GM18867 (cell line): ENCODE data around the gene SMIM27.
A peak's percentile ranks its signal among the peaks of the same experiment; 100 is the strongest.
"Not testable (repeated sequence)": the region's sequence is repeated elsewhere in the genome, so short reads cannot be mapped to it uniquely, and the experiment has no call there.

Experiments used
- ATAC-seq: cut with Tn5 transposase; IDR thresholded peaks from one replicate; pipeline ENCODE4 v1.9.1; 2021; ENCODE audit warnings: mild to moderate bottlenecking, moderate library complexity; ENCODE audit not compliant: unreplicated experiment

The SMIM27 gene, protein sequence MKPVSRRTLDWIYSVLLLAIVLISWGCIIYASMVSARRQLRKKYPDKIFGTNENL

DNA sequence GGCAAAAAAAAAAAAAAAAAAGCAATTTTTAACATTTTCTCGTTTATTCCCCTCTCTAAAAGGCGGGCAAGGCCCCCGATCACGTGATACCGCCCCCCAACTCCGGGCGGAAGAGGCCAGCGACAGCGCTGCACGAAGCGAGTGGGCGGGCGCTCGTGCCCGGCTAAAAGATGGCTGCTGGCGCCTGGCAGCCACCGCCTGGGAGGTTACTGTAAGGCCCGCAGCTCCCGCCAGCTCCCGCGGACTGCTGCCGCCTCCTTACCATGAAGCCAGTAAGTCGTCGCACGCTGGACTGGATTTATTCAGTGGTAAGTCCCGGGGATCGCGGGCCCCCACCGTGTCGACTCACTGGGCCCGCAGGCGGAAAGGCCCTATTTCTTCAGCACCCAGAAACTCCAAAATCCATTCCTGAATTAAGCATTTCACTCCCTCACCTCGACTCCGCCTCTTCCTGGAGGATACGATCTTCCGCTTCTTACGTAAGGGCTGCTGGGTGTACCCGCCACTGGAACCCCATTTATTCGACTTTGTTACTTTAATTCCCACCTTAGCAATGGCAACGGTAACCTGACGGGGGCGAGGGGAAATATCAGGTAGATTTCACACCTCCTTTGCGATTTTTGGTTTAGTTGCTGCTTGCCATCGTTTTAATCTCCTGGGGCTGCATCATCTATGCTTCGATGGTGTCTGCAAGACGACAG is at the start of gene SMIM27, which contains the start of gene TOPORS:
TSS of gene SMIM27 (plus strand) at position 156 of the 701 bp plus-strand sequence. CDS start at position 264, 108 bp downstream.
TSS of gene TOPORS (minus strand) at position 415 of the 701 bp plus-strand sequence. CDS start at position 265, 150 bp downstream.
- ATAC-seq: peak; percentile 75

- no peak for ATAC-seq
These were observed 49.7 kb upstream of the SMIM27 start for GRCh38 chr9:32502464-32502863.

DNA sequence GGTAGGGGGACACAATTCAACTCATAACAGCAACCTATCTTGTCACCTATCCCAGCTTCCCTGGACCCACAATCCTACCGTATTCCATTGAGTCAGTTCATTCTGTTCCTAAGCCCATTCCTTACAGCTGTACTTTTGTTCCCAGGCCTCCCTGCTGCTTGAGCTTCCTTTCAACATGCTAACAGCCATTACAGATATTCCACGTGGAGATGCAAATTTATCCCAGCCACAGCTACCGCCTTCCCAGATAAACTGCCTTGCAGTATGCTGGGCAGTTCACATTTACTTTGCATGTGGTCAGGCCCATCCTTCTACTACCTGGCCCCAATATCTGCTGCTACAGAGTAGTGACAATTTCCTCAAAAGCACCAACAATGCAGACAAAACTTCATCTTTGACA is 49.1 kb upstream of the SMIM27 start:
- no peak for ATAC-seq

DNA sequence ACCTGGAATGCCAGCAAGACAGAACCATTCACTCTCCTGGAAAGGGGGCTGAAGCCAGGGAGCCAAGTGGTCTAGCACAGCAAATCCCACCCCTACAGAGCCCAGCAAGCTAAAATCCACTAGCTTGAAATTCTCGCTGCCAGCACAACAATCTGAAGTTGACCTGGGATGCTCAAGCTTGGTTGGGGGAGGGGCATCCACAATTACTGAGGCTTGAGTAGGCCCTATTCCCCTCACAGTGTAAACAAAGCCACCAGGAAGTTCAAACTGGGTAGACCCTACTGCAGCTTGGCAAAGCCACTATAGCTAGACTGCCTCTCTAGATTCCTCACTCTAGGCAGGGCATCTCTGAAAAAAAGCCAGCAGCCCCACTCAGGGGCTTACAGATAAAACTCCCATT is 43.4 kb upstream of the SMIM27 start:
- no peak for ATAC-seq

- ATAC-seq: no peak
These were observed 35.9 kb upstream of the SMIM27 start for GRCh38 chr9:32516241-32516640.

GRCh38 chr9:32518276-32518675 is 33.9 kb upstream of the SMIM27 start:
- ATAC-seq: no peak

- ATAC-seq: no peak
These were observed 28.2 kb upstream of the SMIM27 start for GRCh38 chr9:32523910-32524309.

GRCh38 chr9:32524558-32524891 is 27.6 kb upstream of the SMIM27 start:
- ATAC-seq: not testable (repeated sequence)

DNA sequence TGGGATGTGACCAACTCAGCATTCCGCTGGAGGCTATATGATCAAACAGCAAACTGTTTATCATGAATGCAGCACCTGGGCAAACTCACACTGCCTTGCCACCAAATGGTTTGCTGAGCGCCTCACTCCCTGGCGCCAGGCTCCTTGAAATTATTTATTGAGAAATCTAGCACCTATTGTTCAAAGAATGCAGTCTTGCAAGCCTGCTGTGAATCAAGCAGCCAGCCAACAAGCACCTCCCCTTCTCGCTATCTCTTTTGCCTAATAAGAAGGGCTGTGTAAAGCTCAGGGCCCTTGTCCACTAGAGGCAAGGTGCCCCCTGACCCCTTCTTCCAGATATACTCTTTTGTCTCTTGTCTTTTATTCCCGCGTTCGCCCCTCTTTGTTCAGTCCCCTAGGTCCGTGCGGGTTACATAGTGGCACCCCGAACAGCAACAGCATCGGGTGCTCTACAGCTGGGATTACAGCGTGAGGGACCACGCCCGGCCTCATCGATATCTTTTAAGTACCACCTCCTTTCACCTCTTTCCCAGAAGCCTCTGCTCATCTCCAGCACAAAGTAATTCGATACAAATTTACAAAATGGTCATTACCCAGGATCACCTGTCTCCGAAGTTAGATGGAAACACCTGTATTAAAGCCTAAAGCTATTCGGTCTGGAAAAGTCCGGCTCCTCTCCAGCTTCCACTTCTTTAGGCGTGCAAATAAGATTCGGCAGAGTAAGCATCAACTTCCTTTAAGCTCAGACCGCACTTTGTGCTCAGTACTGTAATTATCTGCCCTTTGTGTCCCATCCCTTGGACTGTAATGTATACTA is 27.0 kb upstream of the SMIM27 start:
- peak; percentile 30 for ATAC-seq

GRCh38 chr9:32525709-32526030 is 26.5 kb upstream of the SMIM27 start:
- ATAC-seq: no peak

GRCh38 chr9:32526041-32526706 is 26.0 kb upstream of the SMIM27 start, which contains the start of gene RIGI:
Gene RIGI, minus strand, starts transcription at chr9:32526196. Its CDS starts 30 bp downstream, at chr9:32526166.
- ATAC-seq: peak; percentile 68

DNA sequence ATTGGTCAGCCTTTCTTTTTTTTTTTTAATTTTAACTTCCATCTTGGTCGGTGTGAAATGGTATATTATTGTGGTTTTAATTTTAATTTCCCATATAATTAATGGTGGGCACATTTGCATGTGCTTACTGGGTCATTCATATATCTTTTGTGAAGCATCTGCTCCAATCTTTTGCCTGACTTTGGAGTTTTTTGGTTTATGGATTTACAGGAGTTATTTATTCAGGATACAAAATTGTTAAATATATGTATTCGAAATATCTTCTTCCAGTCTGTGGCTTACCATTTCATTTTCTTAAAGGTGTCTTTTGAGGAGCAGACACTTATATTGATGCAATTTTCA is 25.4 kb upstream of the SMIM27 start:
- ATAC-seq: no peak

- no peak for ATAC-seq
These were observed 18.8 kb upstream of the SMIM27 start for GRCh38 chr9:32533336-32533735.

GRCh38 chr9:32533816-32534215 is 18.3 kb upstream of the SMIM27 start:
- no peak for ATAC-seq

DNA sequence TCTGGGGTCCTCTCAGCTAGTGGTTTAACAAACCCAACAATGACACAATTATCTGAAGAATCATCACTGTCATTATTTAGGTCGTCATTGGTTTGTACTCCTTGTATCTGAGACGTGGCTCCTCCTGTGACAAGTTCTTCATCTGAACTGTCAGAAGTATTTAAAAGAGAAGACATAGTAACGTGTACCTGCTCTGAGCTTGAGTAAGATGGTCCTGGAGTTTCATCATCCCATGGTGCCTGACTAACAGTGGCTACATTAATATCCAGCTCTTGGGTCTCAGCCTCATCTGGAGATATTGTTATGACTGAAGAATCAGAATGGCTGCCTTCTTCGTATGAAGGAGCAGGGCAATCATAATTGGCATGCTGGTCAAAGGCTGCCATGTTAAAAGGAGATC is 9.1 kb upstream of the SMIM27 start:
- ATAC-seq: no peak

DNA sequence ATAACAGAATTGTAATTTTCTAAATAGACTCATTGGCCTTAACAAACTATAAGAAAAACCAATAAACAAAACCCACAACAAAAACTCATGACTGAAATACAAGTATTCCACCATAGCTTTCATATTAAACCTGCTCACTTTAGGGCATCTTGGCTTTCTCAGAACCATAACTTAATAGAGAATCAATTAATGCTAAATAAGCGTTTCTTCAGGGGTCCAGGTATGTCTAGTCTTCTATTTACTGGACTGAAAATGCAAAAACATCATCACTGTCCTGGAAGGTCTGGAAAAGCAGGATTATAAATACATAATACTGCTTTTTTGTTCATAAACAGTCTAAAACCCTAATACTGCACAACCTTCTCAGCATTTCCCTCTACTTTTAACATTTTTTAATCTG is 6.2 kb upstream of the SMIM27 start:
- no peak for ATAC-seq

GRCh38 chr9:32548213-32548612 is 3.9 kb upstream of the SMIM27 start:
- not testable (repeated sequence) for ATAC-seq

- no peak for ATAC-seq
These were observed 2.0 kb upstream of the SMIM27 start for GRCh38 chr9:32550150-32550561.

GRCh38 chr9:32550562-32551275 is 1.4 kb upstream of the SMIM27 start:
- ATAC-seq: peak; percentile 60

- ATAC-seq: no peak
These were observed 663 bp upstream of the SMIM27 start for GRCh38 chr9:32551276-32552051.
